ENCODE measurements around the gene SNRK. TPM values are rescaled to one million over a fixed set of nuclear protein-coding genes. Genes with fewer than 3 reads are reported as not detected.

SNRK gene
- total RNA-seq, 1 experiment from 2014 or later = 12.0 TPM

- no peak overlapping the region for H3T11ph ChIP-seq (ENCODE audit: low read length)
- H4K91ac ChIP-seq (ENCODE audit: insufficient read length, low read depth, low read length) = no peak overlapping the region
- H2AFZ ChIP-seq (ENCODE audit: low read length) = no peak overlapping the region
- H3K4me1 Mint-ChIP-seq = peaks cover 32 to 33% of the 10 kb centered on the region in 2 experiments
- no peak overlapping the region for H3K27ac ChIP-seq (ENCODE audit: insufficient read length, low read depth, low read length)
- H4K8ac ChIP-seq (replicated peaks; ENCODE audit: insufficient read length, low read depth, low read length) = no peak overlapping the region
- H3K79me1 ChIP-seq (ENCODE audit: insufficient read depth, low read depth, low read length, poor library complexity, severe bottlenecking) = no peaks in the 10 kb centered on the region
- H4K20me1 ChIP-seq (ENCODE audit: control insufficient read depth, insufficient read depth, insufficient read length) = no peaks in the 10 kb centered on the region
- H3K9me3 Mint-ChIP-seq = no peaks in the 10 kb centered on the region; a peak in 1 of 5 replicates
- WGBS (ENCODE audit: extremely low coverage, insufficient read length, low lambda C conversion rate) = no CpG with 5 or more reads among the region's 10 CpGs
- no peak overlapping the region for H2AK5ac ChIP-seq (ENCODE audit: insufficient read length, low read length)
- no peaks in the 10 kb centered on the region for H3K27me3 Mint-ChIP-seq (ENCODE audit: low read depth)
- no peak overlapping the region; the same call in 1 of the 2 replicates for H3K14ac ChIP-seq (ENCODE audit: insufficient read depth, low read length)
- no peak for DNase-seq
- H3K9me3 ChIP-seq (ENCODE audit: control insufficient read depth, low read depth, low read length) = no peaks in the 10 kb centered on the region
- no peak overlapping the region for H2BK20ac ChIP-seq (ENCODE audit: low read depth, low read length, poor library complexity, severe bottlenecking)
- H3K4me3 Mint-ChIP-seq = peak overlapping the region in 1 of 2 experiments; percentile 4; a peak in 1 of 5 replicates
- TF ChIP-seq CTCF (conservative IDR thresholded peaks at IDR 0.05) = no peak
- peak overlapping the region; percentile 42 to 66 (median 64); a peak in 3 of 7 replicates for H3K27ac Mint-ChIP-seq
- no peaks in the 10 kb centered on the region for H3K36me3 Mint-ChIP-seq (ENCODE audit: insufficient read depth in 1 of 3, low read depth in 3 of 3)
- H3K79me2 ChIP-seq (ENCODE audit: insufficient read depth, low read length) = no peaks in the 10 kb centered on the region
- H2BK5ac ChIP-seq (ENCODE audit: insufficient read length, low read length) = no peak overlapping the region
- no peak overlapping the region for H2BK120ac ChIP-seq (ENCODE audit: low read depth, low read length, poor library complexity, severe bottlenecking)
- no peak overlapping the region for H3K23ac ChIP-seq (ENCODE audit: insufficient read length, low read depth, low read length)
- no peaks in the 10 kb centered on the region for H3K27me3 ChIP-seq (ENCODE audit: insufficient read depth, low read length)
- no peak overlapping the region for H3K4ac ChIP-seq (ENCODE audit: low read depth, low read length)
- H2BK15ac ChIP-seq (ENCODE audit: low read depth, low read length) = no peak overlapping the region
- H3K23me2 ChIP-seq (ENCODE audit: insufficient read length, low read depth, low read length, poor library complexity, severe bottlenecking) = no peaks in the 10 kb centered on the region
- no peak overlapping the region for H2BK12ac ChIP-seq (ENCODE audit: insufficient read length, low read depth, low read length)
- no peak overlapping the region for H3K4me2 ChIP-seq (ENCODE audit: insufficient read depth, insufficient read length, low read length)
- H3K18ac ChIP-seq (ENCODE audit: insufficient read length, low read depth, low read length) = no peak overlapping the region
- no peak overlapping the region for H4K5ac ChIP-seq (ENCODE audit: insufficient read length, low read depth, low read length)
- H3K4me1 ChIP-seq (ENCODE audit: insufficient read depth, low read length) = peaks cover 7% of the 10 kb centered on the region; the same call in 1 of the 2 replicates
- H3K9ac ChIP-seq (ENCODE audit: extremely low read depth, insufficient read length, low read length) = no peak overlapping the region
- no peak overlapping the region for H3K56ac ChIP-seq (ENCODE audit: insufficient read length, low read depth, low read length)
Observed at GRCh38 chr3:43372007-43372740, 85.8 kb downstream of the SNRK start.
